ENCODE data around the gene FBXO17.
"Not testable (repeated sequence)": the region's sequence is repeated elsewhere in the genome, so short reads cannot be mapped to it uniquely, and the experiment has no call there.

FBXO17 gene

GRCh38 chr19:38974624-38975213 lies 823 bp downstream of the FBXO17 start:
- no peaks in the 10 kb centered on the region for H4K20me1 ChIP-seq (ENCODE audit: control insufficient read depth, insufficient read depth, low read depth, low read length)
- no peaks in the 10 kb centered on the region for H3K9me3 ChIP-seq (ENCODE audit: control insufficient read depth, insufficient read depth, low read length)
- no peaks in the 10 kb centered on the region for H3K36me3 ChIP-seq (ENCODE audit: control insufficient read depth, low read length)
- H3K27ac ChIP-seq (ENCODE audit: low read depth, low read length): no peak overlapping the region
- no peaks in the 10 kb centered on the region; the same call in 1 of the 2 replicates for H3K27me3 ChIP-seq (ENCODE audit: control insufficient read depth, low read length)
- H3K79me2 ChIP-seq (ENCODE audit: control insufficient read depth, low read length): no peaks in the 10 kb centered on the region
- H3K9me2 ChIP-seq (replicated peaks; ENCODE audit: control insufficient read depth, low read length): no peaks in the 10 kb centered on the region
- H3K4me3 ChIP-seq (ENCODE audit: low read length): no peak overlapping the region
- TF ChIP-seq EZH2phosphoT487 (IDR thresholded peaks at IDR 0.05; ENCODE audit: borderline replicate concordance, low read length): no peak
- H3K4me2 ChIP-seq (ENCODE audit: low read length): no peak overlapping the region
- H3K4me1 ChIP-seq (ENCODE audit: control insufficient read depth, low read length): no peaks in the 10 kb centered on the region
- no peaks in the 10 kb centered on the region for H3F3A ChIP-seq (ENCODE audit: control insufficient read depth, insufficient read depth)

DNA sequence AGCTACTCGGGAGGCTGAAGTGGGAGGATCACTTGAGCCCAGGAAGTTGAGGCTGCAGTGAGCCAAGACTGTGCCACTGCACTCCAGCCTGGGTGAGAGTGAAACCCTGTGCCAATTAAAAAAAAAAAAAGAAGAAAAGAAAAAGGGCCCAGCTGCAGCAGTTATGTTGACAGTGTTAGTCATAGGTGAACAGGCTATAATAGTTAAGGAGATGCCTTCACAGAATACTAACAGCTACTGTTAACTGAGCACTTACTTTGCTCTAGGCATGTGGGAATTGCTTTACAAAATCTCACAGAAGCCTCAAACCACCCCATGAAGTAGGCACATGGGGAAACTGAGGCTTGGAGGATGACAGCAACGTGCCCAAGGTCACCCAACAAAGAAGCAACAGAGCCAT lies 3.9 kb downstream of the FBXO17 start:
- Histone ChIP-seq H3K4me2 (ENCODE audit: low read length) (no peak overlapping the region), H3K79me2 (ENCODE audit: control insufficient read depth, low read length) (no peaks in the 10 kb centered on the region)

GRCh38 chr19:38970664-38971532 lies 4.6 kb downstream of the FBXO17 start:
- Histone ChIP-seq H3K79me2 (ENCODE audit: control insufficient read depth, low read length) (no peaks in the 10 kb centered on the region), H3K27ac (ENCODE audit: low read depth, low read length) (no peak overlapping the region), H3K4me2 (ENCODE audit: low read length) (no peak overlapping the region), H3K4me1 (ENCODE audit: control insufficient read depth, low read length) (no peaks in the 10 kb centered on the region), H3F3A (ENCODE audit: control insufficient read depth, insufficient read depth) (no peaks in the 10 kb centered on the region), H3K27me3 (ENCODE audit: control insufficient read depth, low read length) (0 out of 2 replicates have a peak, but pooled peaks cover 2% of the 10 kb centered on the region), H3K9me2 (replicated peaks; ENCODE audit: control insufficient read depth, low read length) (no peaks in the 10 kb centered on the region), H3K9me3 (ENCODE audit: control insufficient read depth, insufficient read depth, low read length) (no peaks in the 10 kb centered on the region), H4K20me1 (ENCODE audit: control insufficient read depth, insufficient read depth, low read depth, low read length) (no peaks in the 10 kb centered on the region), H3K36me3 (ENCODE audit: control insufficient read depth, low read length) (no peaks in the 10 kb centered on the region), H3K4me3 (ENCODE audit: low read length) (no peak overlapping the region)
- TF ChIP-seq EZH2phosphoT487 (IDR thresholded peaks at IDR 0.05; ENCODE audit: borderline replicate concordance, low read length): no peak
- TF ChIP-seq, protein P1, sequence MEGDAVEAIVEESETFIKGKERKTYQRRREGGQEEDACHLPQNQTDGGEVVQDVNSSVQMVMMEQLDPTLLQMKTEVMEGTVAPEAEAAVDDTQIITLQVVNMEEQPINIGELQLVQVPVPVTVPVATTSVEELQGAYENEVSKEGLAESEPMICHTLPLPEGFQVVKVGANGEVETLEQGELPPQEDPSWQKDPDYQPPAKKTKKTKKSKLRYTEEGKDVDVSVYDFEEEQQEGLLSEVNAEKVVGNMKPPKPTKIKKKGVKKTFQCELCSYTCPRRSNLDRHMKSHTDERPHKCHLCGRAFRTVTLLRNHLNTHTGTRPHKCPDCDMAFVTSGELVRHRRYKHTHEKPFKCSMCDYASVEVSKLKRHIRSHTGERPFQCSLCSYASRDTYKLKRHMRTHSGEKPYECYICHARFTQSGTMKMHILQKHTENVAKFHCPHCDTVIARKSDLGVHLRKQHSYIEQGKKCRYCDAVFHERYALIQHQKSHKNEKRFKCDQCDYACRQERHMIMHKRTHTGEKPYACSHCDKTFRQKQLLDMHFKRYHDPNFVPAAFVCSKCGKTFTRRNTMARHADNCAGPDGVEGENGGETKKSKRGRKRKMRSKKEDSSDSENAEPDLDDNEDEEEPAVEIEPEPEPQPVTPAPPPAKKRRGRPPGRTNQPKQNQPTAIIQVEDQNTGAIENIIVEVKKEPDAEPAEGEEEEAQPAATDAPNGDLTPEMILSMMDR (IDR thresholded peaks at IDR 0.05; ENCODE audit: low read depth, low read length, poor library complexity, severe bottlenecking): no peak

More for the DNA sequence above, 3.9 kb downstream of the FBXO17 start:
- H4K20me1 ChIP-seq (ENCODE audit: control insufficient read depth, insufficient read depth, low read depth, low read length): no peaks in the 10 kb centered on the region
- H3F3A ChIP-seq (ENCODE audit: control insufficient read depth, insufficient read depth): no peaks in the 10 kb centered on the region
- no peak overlapping the region for H3K27ac ChIP-seq (ENCODE audit: low read depth, low read length)
- 0 out of 2 replicates have a peak, but pooled peaks cover 2% of the 10 kb centered on the region for H3K27me3 ChIP-seq (ENCODE audit: control insufficient read depth, low read length)
- H3K4me3 ChIP-seq (ENCODE audit: low read length): no peak overlapping the region
- no peaks in the 10 kb centered on the region for H3K36me3 ChIP-seq (ENCODE audit: control insufficient read depth, low read length)
- no peaks in the 10 kb centered on the region for H3K9me3 ChIP-seq (ENCODE audit: control insufficient read depth, insufficient read depth, low read length)
- H3K4me1 ChIP-seq (ENCODE audit: control insufficient read depth, low read length): no peaks in the 10 kb centered on the region
- H3K9me2 ChIP-seq (replicated peaks; ENCODE audit: control insufficient read depth, low read length): no peaks in the 10 kb centered on the region
- TF ChIP-seq EZH2phosphoT487 (IDR thresholded peaks at IDR 0.05; ENCODE audit: borderline replicate concordance, low read length): no peak
- TF ChIP-seq, protein P1 (IDR thresholded peaks at IDR 0.05; ENCODE audit: low read depth, low read length, poor library complexity, severe bottlenecking): no peak

- H3K4me3 ChIP-seq (ENCODE audit: low read length); H4K20me1 ChIP-seq (ENCODE audit: control insufficient read depth, insufficient read depth, low read depth, low read length); H3K9me3 ChIP-seq (ENCODE audit: control insufficient read depth, insufficient read depth, low read length); H3K4me2 ChIP-seq (ENCODE audit: low read length); H3K79me2 ChIP-seq (ENCODE audit: control insufficient read depth, low read length); H3K4me1 ChIP-seq (ENCODE audit: control insufficient read depth, low read length); H3K9me2 ChIP-seq (replicated peaks; ENCODE audit: control insufficient read depth, low read length); H3F3A ChIP-seq (ENCODE audit: control insufficient read depth, insufficient read depth); H3K27ac ChIP-seq (ENCODE audit: low read depth, low read length); H3K27me3 ChIP-seq (ENCODE audit: control insufficient read depth, low read length); H3K36me3 ChIP-seq (ENCODE audit: control insufficient read depth, low read length): not testable (repeated sequence)
Observed at GRCh38 chr19:38966149-38966548, 9.4 kb downstream of the FBXO17 start.
